ENCODE measurements around the gene TMEM9.

Gene TMEM9

DNA sequence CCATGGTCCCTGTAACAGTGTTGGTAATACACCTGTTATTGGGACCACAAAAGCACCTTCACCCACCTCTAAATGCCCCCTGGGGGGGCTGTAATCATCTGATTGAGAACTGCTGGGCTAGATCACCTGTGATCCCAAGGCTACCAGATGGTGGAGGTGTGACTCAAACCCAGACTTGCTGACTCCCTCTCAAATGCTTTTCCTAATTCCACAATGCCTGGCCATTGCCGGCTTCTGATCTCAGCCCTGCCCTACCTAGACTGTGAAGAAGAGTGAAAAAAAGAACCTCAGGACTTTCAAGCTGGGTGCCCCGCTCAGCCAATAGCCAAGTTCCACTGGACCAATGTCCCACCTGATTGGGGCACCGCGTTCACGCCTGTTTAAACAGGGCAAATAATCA is 9.6 kb downstream of the TMEM9 start:
- no peak for DNase-seq

DNA sequence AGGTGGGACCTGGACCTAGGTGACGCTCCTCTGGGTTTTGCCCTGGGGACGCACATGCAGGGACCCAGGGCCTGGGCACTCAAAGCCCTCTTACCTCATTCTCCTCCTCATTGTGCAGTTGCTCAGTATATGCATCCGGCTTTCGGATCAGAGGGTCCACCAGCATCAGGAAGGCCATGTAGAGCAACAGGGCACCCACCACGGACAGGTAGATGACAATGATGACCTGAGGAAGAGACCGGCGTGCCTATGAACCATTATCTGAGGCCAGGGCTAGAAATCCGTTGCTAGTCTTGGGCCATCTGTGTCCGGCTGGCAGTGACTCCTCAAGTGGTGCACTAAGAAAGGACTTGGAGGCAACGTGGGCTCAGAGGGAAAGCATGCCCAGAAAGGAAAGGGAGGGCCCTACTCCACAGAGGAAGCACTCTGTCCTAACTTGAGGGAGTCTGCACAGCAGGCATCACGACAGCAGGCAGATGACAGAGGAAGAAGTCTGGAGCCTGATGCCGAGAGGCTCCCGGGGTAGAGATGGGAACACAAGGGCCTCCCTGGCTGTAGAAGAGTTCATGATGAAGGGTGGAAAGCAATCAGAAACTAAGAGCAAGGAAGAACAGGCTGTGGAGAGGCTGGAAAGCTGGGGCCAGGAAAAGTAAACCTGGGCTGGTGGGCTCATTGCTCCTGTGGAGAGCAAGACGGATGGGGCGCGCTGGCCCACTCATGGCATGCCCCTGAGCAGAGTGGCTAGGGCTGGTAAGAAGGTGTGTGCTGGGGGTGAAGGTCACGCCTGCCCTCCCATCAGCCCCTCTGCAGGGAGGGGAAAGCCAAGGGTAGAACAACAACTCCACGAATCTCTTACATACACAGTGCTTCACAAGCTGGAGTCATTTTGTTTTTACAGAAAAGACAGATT is 10.3 kb downstream of the TMEM9 start:
- no peak for DNase-seq

DNA sequence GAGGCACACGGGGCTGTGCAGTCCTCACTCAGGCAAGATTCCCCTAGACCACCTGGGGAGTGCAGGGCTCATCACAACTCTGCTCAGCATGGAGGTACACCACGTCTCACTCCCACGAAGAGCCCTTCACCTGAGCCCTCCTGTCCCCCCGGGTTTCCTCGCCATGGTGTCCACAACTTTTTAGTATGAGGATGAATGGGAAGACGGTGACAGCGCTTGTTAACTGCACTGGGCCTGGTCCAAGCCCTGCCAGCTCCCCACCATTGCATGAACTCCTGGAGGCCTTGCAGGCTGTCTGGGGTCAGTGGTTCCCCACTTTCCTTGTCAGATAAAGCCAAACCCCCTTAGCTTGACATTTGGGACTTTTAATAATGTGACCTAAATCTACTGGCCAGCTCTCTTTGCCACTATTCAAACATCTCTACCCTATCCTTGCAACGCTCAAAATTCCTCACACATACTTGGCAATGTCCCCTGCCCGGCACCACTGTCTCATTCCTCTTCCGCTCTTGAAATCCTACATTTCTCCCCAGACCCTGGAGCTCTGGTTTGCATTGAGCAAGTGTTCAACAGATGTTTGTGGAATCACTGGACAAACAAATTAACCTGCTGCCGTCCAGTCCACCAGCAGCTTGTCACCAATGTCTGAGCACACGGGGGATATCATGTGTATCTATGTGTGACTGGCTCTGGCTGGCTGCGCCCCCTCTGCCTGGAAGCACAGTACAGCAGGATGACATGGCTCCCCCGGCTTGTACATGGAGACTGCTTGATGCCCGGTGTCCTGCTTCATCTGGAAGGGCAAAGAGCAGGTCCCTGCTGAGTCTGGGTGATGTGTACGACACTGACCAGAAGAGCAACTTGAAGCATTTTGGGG is 11.2 kb downstream of the TMEM9 start:
- no peak for DNase-seq

DNA sequence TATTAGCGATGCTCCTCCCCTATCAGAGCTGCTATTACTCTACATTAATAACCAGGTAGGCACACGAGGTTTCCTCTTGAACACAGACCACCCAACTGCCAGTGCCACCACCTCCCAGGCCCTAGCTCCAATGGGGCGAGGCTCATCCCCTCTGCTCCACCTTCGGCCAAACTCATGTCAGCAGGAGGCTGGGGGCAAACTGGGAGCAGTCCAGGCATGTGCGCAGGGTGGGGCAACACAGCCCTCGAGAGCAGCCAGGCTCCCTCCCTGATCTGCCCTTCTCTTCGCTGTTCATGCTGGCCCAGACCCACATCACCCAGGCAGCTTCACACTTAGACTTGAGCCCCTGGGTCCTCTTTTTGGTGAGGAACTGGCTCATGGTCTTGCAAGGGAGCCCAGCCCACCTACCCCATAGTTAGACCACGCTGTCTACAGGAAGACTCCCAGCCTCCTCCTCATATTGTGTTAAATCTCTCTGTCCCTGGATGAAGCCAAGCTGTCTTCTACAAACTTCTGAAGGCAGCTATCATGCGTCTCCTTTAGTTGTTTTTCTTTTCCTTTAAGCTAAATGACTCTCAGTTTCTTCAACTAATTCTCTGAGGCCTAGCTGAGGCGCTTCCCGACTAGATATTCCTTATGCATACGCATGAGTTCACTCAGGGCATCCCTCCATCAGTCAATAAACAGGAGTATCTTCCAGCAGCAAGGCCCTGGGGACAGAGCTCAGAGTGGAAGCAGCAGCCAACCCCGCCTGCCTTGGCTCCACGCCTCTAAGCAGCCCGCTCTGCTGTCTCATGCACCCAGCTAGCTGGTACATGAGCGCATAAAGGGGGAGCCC is 12.0 kb downstream of the TMEM9 start:
- no peak for DNase-seq

DNA sequence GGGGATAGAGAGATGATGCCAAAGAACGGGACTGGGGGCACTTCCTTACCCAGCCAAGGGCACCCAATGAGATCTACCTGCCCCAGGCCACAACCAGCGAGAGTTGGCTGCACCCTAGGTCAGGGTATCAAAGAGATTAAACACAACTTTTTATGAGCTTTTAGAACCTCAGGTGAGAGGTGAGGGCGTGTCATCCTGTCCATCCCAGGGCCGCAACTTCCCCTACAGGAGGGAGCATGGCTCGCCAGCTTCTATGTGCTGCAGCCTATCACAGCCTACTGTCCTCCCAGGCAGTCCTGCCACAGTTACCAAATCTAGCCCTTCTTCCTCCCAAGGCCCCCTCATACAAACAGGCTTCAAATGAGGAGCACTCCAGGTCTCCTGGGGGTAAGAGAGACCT is 12.9 kb downstream of the TMEM9 start:
- DNase-seq: no peak

DNA sequence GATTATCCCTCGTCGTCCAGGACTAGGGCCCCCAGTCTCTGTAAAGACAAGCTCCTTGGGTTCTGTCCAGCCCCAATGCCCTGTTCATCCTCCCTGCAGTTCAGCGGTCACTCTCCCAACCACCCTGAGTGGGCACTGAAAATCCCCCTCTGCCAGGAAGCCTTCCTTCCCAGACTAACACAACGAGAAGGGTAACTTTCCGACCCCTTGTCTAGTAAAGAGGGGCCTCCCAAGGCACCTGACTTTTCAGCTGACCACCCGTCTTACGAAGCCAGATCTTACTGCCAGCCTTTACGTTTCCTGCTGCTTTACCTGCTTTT is 13.4 kb downstream of the TMEM9 start:
- no peak for DNase-seq

DNA sequence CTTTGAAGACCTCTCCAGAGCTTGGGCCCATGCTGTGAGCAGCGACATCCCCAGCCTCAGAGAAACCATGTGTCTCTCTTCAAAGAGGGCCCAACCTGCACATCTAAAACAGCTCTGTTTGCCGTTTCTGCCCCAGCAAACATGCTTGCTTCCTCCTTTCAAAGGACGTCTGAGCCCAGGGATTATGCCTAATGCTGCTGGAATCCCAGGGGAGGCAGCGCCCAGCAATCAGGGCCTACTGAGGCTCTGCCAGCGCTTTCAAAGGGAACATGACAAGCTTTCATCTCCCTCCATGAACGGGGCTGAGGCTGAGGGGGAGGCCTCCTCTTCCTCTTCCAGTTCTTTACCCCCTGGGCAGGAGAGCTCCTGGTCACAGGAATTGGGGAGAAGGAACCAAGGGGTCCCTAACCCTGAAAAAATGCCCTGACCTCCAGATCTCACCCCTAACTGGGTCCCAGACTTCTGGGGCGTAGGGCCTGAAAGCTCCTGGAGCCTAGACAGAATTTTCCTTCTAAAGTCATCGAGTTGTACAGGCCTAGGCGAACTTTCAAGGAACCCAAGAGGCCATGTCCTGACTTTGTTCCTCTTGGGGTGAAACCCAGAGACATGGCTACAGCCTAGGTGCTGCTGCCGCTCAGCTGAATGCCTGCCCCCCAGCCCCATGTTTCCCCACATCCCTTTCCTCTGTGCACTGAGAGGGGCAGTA is 13.9 kb downstream of the TMEM9 start:
- no peak for DNase-seq

DNA sequence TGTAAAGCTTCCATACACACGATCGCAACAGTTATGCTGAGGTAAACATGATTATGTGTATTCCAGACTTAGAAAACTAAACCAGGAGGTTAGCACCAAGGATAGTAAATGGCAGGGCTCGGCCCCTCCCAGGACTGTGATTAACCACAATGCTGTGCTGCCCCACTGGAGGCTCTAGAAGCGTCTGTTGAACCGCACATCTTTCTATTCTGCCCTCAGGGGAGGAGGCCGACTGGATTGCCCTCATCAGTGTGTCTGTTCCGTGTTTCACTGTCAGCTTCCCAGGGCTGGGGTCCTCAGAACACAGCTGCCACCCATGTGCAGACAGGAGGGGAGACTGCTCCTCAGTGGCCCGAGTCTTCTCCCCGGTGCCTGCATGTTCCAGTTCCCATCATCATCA is 14.5 kb downstream of the TMEM9 start:
- DNase-seq: no peak

DNA sequence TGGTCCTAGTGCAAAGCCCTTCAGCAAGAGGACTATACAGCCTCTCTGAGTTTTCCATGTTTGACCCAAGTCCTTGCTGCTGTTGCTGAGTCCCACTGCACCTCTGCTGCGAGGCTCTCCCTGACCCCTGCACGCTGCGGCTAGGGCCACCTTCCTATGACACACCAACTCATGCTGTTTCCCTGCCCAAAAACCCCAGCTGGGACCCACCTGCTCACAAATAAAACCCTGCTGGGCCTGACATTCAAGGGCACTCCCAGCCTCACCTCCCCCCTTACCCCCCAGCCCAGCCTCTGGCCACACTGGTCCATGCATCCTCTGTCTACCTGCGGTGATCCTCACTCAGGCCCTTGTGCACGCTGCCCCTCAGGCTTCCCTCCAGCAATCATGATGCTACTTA is 15.0 kb downstream of the TMEM9 start:
- no peak for DNase-seq

DNA sequence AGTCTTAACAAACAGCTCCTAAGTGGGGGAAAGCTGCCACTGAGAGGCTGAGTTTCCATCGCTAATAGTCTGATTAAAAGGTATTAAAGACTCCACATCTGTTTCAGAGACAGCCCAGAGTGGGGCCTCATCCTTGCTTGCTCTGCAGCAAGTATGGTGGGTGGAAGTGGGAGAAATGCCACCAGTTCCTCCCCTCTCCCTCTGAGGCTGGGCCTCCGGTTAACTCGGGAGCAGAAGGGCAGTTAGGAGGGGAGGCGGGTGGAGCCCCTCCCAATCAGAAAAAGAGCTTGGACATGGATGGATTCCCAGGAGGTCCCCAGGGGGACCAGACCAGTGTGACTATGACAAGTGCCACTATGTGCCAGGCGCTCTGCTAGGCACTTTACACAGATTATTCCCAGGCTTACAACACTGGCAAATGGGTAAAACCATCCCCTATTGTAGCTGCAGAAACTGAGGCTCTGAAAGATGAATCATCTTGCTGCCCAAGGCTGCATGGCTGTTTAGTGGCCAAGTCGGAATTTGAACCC is 15.9 kb downstream of the TMEM9 start:
- DNase-seq: no peak

DNA sequence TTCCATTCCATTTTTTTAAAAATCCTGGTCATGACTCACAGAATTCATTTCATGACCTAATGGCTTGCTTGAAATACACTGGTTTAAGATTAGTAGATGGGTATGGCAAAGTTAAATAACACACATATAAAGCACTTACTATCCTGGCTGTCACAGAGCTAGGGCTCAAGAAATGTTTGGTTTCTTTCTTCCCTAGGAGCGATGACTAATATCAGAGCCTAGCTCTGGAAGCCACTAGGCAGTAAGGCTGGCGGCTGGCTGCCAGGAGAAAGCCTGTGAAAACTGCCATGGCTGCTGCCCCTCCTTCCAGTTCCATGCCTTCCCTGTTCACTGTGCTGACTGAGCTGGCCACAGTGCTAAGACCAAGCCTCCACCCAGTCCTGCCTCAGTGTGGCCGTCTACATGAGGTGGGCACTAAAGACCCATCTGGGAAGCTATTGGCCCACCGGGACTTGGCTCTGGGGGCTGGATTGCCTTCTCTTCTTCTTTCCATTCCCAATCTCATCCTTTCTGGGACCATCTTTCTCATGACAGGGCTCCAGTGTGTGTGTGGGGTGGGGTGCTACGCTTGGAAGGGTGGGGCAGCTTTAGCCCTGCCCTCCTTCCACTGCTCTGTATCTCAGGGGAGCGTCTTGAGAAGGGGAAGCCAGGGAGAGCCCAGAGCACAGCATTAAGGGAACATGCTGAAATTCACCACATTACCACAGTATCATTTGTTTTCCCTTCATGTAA is 16.5 kb downstream of the TMEM9 start:
- DNase-seq: no peak

DNA sequence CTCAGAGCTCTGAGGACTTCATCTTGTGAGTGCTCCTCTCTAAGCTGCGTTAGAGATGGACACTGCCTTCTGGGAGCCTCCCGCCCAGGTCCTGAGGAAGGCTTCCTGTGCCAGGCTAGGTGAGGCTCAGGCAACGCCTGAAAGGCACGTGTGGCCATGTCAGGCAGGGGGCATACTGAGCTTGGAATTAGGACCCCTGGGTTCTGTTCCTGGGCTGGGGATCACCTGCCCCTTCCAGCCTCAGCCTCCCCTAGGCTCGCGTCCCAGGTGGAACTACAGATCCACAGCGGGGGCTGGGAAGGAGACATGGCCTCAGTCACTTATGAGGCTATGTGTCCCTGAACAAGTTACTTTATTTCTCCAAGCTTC is 17.3 kb downstream of the TMEM9 start:
- no peak for DNase-seq

DNA sequence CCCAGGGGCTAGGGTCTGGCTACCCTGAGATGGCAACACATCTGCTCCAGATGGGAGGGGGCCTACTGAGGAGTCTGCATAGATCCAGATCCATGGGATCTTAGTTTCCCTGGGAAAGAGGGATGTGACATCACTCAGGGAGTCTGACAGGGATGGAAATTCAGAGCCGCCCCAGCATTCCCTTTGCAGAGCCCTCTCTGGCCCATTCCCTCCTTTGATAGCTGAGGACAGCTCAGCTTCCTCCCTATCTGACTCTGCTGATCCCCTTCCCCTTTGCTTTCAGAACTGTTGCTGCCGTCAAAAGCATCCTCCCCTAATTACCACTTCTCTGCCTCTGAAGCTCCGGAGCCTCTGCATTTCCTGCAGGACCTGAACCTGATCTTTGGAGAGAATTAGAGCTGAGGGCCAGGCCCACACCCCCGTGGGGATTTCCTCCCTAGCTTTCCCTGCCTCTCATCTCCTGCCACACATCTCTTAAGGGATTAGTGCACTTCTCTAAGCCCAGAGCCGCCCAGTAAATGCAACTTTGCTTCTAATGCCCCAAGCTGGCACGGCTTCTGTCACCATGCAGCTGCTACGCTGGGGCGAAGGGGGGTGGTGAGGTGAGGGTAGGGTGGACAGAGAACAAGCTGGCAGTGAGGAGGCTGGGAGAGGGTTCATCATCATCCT is 17.8 kb downstream of the TMEM9 start:
- no peak for DNase-seq

DNA sequence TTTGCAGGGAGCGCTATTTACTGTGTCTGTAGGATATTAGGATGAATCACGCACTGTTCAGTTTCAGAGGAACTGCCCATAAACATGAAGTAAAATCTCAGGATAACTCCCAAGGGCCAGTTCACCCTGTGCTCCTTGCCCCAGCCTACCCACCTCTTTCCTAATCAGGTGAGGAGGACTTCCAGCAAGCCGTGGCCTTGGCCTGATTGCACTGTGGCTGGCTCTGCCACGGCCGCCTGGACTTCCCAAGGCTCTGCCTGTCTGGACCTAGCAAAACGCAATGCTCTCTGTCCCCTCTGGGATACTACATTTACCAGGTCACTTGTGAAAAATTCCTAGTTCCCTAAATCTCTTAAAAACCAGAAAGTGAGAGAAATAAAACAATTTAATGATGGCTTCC is 19.9 kb downstream of the TMEM9 start:
- no peak for DNase-seq

DNA sequence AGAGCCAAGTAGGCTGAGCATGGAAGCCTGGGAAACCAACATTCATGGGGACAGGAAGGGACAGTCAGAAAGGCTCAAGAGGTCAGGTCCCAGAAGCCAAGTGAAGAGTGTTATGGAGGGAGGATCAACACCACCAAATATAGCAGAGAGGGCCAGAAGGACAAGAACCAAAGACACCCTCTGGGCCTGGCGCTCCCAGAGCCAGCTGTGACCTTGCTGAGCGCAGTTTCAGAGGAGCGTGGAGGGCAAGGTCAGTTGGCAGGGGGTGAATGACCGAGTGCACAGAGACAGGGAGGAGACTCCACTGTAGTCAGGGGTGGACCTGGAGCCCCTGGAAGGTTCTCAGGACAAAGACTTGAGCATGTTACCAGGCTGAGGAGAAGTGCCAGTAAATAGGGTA is 22.9 kb downstream of the TMEM9 start:
- DNase-seq: no peak

DNA sequence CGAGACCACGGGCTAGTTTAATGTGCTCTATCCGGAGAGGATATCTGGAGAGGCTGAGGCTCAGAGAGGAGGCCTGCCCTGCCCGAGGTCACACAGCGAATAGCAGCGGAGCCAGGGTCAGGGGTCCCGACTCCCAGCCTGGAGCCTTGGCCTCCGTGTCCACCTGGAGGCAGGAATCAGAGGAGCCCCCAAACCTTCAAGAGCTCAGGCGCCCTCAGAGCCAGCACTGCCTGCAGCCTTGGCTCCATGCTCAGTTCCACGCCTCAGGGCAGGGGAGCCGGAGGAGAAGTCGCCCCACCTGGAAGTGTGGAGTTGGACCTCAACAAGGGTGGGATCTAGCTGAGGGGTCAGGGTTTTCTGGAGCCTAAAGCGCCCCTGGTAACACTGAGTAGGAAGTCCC is 25.3 kb downstream of the TMEM9 start:
- DNase-seq: no peak

DNA sequence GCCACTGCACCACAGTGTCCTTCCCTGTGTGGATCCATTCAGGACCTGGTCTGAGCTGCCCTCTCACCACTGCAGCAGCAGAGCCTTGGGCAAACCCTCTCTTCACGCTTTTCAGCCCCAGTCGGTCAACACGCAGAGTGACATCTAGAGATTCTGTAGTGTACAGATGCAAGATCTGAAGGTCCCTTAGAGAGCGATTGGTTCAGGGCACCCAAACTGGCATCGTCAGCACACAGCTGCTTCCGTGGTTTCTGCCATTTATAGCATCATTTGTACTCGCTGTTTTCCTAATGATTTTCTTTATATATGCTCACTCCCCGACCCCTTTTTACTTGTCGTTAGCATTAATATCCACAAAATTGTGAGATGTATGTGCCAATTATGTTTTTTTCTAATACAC is 25.8 kb downstream of the TMEM9 start:
- no peak for DNase-seq

DNA sequence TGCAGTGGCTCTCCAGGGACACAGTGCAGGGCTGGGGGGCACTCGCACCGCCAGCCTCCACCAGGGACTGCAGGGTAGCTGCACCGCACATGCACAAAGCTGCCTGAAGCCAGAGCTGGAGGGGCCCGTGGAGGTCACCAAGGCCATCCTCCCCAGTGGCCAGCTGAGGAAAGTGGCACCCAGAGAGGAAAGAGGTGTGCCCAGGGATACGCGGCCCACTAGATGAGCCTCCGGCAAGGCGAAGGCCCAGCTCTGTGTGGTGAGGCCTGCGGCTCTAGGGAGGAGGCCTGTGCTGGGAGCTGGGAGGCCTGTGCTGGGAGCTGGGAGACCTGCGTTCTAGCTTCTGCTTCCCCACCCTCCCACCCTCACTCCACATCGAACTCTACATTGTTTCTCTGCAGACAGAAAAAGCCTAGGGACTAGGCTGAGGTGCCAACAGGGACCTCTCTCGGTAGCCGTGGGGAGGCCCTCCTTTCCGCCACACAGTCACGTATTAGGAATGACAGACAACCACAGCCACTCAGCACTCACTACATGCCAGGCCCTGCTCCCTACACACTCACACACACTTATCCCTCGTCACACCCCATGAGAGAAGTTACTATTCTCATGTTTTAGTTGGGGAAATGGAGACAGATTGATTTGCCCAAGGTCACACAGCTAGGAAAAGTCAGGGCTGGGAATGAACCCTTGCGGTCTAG is 26.4 kb downstream of the TMEM9 start:
- DNase-seq: no peak

DNA sequence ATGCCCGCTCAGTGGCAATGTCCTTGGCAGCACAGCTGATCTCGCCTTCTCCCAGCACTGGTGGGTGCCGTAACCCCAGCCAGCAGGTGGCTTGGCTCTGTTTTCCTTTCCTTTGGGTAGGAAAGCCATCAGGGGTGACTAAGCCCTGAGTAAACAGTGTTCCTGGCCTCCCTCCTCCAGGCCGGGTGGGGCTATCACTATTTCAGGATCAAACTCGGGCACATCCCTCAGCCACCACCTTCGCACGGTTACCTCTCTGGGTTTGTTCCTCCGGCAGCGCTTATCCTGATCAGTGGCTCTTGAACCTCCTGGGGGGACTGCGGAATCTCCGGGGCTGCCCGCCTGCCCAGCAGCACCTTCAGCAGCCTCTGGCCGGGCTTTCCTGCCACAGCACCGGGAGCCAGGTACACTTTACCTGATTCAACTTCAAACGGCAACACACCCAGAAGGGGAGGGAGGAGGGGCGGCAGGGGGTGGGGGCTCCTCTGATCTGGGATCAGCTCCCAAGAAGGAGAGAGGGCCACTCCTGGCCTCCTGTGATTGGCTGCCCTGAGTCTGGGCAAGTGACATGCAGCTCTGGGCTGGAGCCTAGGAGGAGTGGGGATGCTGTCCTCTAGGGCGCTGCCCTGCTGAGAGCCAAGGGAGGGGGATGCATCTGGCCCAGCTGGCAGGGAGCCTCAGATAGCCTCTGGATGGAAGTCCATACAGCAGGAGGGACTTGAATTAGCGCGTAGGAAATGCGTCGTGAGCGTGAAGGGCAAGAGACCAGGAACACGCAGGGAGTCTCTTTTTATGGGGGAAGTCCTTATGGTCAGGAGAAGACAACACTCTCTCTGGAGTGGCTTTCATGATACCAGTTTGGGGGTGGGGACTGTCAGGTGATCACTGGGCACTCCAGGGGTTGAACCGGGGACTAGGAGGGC is 27.2 kb downstream of the TMEM9 start, which contains the start of gene ASCL5:
TSS of gene ASCL5 (minus strand) at position 353 of the 923 bp plus-strand sequence. CDS start 11,812 bp downstream, outside the sequence.
- DNase-seq: no peak

Data from activated gamma-delta T cell treated with Interleukin-2 at 50 U/mL for 16 hours (primary cell).